ENCODE measurements around the gene NDUFA1.
"Not testable (repeated sequence)": the region's sequence is repeated elsewhere in the genome, so short reads cannot be mapped to it uniquely, and the experiment has no call there.

GRCh38 chrX:119891961-119892692 is 20.5 kb downstream of the NDUFA1 start:
- TF ChIP-seq CTCF (IDR thresholded peaks at IDR 0.05; ENCODE audit: poor library complexity); EZH2phosphoT487 (IDR thresholded peaks at IDR 0.05; ENCODE audit: low read depth, severe bottlenecking, unreplicated experiment): not testable (repeated sequence)

All from hepatocyte (in vitro differentiated cells).